HG03175 (cell line): ENCODE measurements around the gene TPSD1.
"Not testable (repeated sequence)": the region's sequence is repeated elsewhere in the genome, so short reads cannot be mapped to it uniquely, and the experiment has no call there.

ENCODE experiments used
- ATAC-seq: cut with Tn5 transposase; IDR thresholded peaks from one replicate; pipeline ENCODE4 v1.9.1; 2021; ENCODE audit warnings: mild to moderate bottlenecking, moderate library complexity; ENCODE audit not compliant: unreplicated experiment

Gene TPSD1

GRCh38 chr16:1255276-1256122, at the start of gene TPSD1:
TSS of gene TPSD1 (plus strand) at chr16:1256069. CDS start at chr16:1256281, 212 bp downstream.
- ATAC-seq: not testable (repeated sequence)

- no peak for ATAC-seq
Measured at GRCh38 chr16:1206326-1206725, 49.5 kb upstream of the TPSD1 start.

GRCh38 chr16:1206786-1207185, 49.1 kb upstream of the TPSD1 start:
- no peak for ATAC-seq

- ATAC-seq: no peak
Measured at GRCh38 chr16:1208239-1208830, 47.5 kb upstream of the TPSD1 start.

GRCh38 chr16:1209081-1209480, 46.8 kb upstream of the TPSD1 start:
- no peak for ATAC-seq

- no peak for ATAC-seq
Measured at GRCh38 chr16:1210461-1210860, 45.4 kb upstream of the TPSD1 start.

- ATAC-seq: no peak
Measured at GRCh38 chr16:1211451-1212268, 44.2 kb upstream of the TPSD1 start.

GRCh38 chr16:1212616-1213194, 43.2 kb upstream of the TPSD1 start:
- no peak for ATAC-seq

- ATAC-seq: no peak
Measured at GRCh38 chr16:1213231-1213630, 42.6 kb upstream of the TPSD1 start.

- ATAC-seq: no peak
Measured at GRCh38 chr16:1213796-1214372, 42.0 kb upstream of the TPSD1 start.

- no peak for ATAC-seq
Measured at GRCh38 chr16:1214719-1215118, 41.1 kb upstream of the TPSD1 start.

GRCh38 chr16:1215574-1216295, 40.1 kb upstream of the TPSD1 start:
- no peak for ATAC-seq

- no peak for ATAC-seq
Measured at GRCh38 chr16:1216296-1216619, 39.6 kb upstream of the TPSD1 start.

GRCh38 chr16:1216681-1217400, 39.0 kb upstream of the TPSD1 start:
- ATAC-seq: no peak

GRCh38 chr16:1217526-1217925, 38.3 kb upstream of the TPSD1 start:
- no peak for ATAC-seq

GRCh38 chr16:1218061-1218929, 37.6 kb upstream of the TPSD1 start:
- ATAC-seq: no peak

GRCh38 chr16:1218930-1219611, 36.8 kb upstream of the TPSD1 start:
- ATAC-seq: no peak

- ATAC-seq: no peak
Measured at GRCh38 chr16:1220098-1220728, 35.7 kb upstream of the TPSD1 start.
